SK-N-SH (cell line): Measurements from ENCODE around the gene TEKT1. TPM values are rescaled to one million over a fixed set of nuclear protein-coding genes. Genes with fewer than 3 reads are reported as not detected.

ENCODE experiments used
- CTCF ChIA-PET: fragments of 300-600, 350-600 bp; formaldehyde crosslinking; extraction: SDS; loops from one replicate; lab custom pipeline; 2021; lab: Yijun Ruan, JAX
- POLR2A ChIA-PET: fragments of 350-600 bp; sonication (Branson Sonifier 250); formaldehyde crosslinking; extraction: SDS; loops from one replicate; lab custom pipeline; 2020; ENCODE audit warnings: antibody characterized with exemption, inconsistent platforms; lab: Yijun Ruan, JAX
- DNase-seq: peaks from one replicate; pipeline ENCODE4 v3.0.0; 2012
- H2AFZ ChIP-seq: fragments of 200-600 bp; sonication (generic); 2 replicates; pipeline ENCODE4 v1.8.1; 2016; ENCODE audit warnings: antibody characterized with exemption, mild to moderate bottlenecking, low read depth
- H3F3A ChIP-seq: fragments of 200-600 bp; sonication (generic); replicated peaks from 2 replicates; pipeline ENCODE3; 2016; ENCODE audit warnings: antibody characterized with exemption, mild to moderate bottlenecking; ENCODE audit not compliant: insufficient read depth
- H3K27ac ChIP-seq, 2 experiments: fragments of 200-500 bp in 1 of 2; fragments of 200-600 bp in 1 of 2; sonication (Bioruptor generic) in 1 of 2; sonication (generic), shearing (Covaris generic) in 1 of 2; 2 replicates each; pipeline versions ENCODE4 v1.5.1 to v1.6.1; 2014 to 2016; ENCODE audit warnings: low read depth in 2 of 2, inconsistent platforms in 1 of 2, low read length in 1 of 2, mild to moderate bottlenecking in 1 of 2, mixed read lengths in 1 of 2
- H3K27me3 ChIP-seq: fragments of 200-600 bp; sonication (generic), shearing (Covaris generic); 2 replicates; pipeline ENCODE4 v1.6.1; 2016; ENCODE audit warnings: mixed run types; ENCODE audit not compliant: insufficient read depth
- H3K36me3 ChIP-seq, 2 experiments: fragments of 200-500 bp in 1 of 2; fragments of 200-600 bp in 1 of 2; sonication (Bioruptor generic) in 1 of 2; sonication (generic) in 1 of 2; replicated peaks in 1 of 2; 2 replicates each; pipeline versions ENCODE3 to v1.5.1; 2014 to 2016; ENCODE audit warnings: low read length in 1 of 2, mild to moderate bottlenecking in 1 of 2; ENCODE audit not compliant: insufficient read depth in 2 of 2, control insufficient read depth in 1 of 2
- H3K4me1 ChIP-seq, 2 experiments: fragments of 200-500 bp in 1 of 2; fragments of 200-600 bp in 1 of 2; sonication (Bioruptor generic) in 1 of 2; sonication (generic), shearing (Covaris generic) in 1 of 2; 2 replicates each; pipeline versions ENCODE4 v1.5.1 to v1.6.1; 2014 to 2016; ENCODE audit warnings: low read depth in 1 of 2, low read length in 1 of 2, mixed run types in 1 of 2; ENCODE audit not compliant: insufficient read depth in 2 of 2, control insufficient read depth in 1 of 2
- H3K4me2 ChIP-seq: fragments of 200-600 bp; sonication (generic), shearing (Covaris generic); 2 replicates; pipeline ENCODE4 v1.6.1; 2017; ENCODE audit warnings: mixed run types
- H3K4me3 ChIP-seq, 2 experiments: fragments of 200-500 bp in 1 of 2; fragments of 200-600 bp in 1 of 2; sonication (Bioruptor generic) in 1 of 2; sonication (generic), shearing (Covaris generic) in 1 of 2; 2 replicates each; pipeline versions ENCODE4 v1.5.1 to v1.8.1; 2014 to 2016; ENCODE audit warnings: low read depth in 2 of 2, inconsistent platforms in 1 of 2, low read length in 1 of 2, mild to moderate bottlenecking in 1 of 2, mixed read lengths in 1 of 2, moderate library complexity in 1 of 2
- H3K79me2 ChIP-seq: fragments of 200-600 bp; sonication (generic); 2 replicates; pipeline ENCODE4 v1.8.1; 2017; ENCODE audit warnings: mild to moderate bottlenecking; ENCODE audit not compliant: insufficient read depth
- H3K9ac ChIP-seq: fragments of 200-600 bp; sonication (generic); 2 replicates; pipeline ENCODE4 v1.6.1; 2017; ENCODE audit warnings: mixed run types
- H3K9me2 ChIP-seq: fragments of 200-600 bp; sonication (generic); 2 replicates; pipeline ENCODE4 v1.6.1; 2017; ENCODE audit warnings: mixed run types
- H3K9me3 ChIP-seq: fragments of 200-600 bp; sonication (generic); 2 replicates; pipeline ENCODE4 v1.6.1; 2017; ENCODE audit warnings: mixed run types, mild to moderate bottlenecking, moderate library complexity
- H4K20me1 ChIP-seq: fragments of 200-600 bp; sonication (generic); 2 replicates; pipeline ENCODE4 v1.6.1; 2017; ENCODE audit warnings: mild to moderate bottlenecking, mixed run types; ENCODE audit not compliant: insufficient read depth
- FOXM1 ChIP-seq: IDR thresholded peaks from 2 replicates; pipeline ENCODE4 v1.4.0; 2012; ENCODE audit warnings: low read depth, mild to moderate bottlenecking
- GABPA ChIP-seq: IDR thresholded peaks from 2 replicates; pipeline ENCODE4 v1.4.0; 2012; ENCODE audit warnings: low read depth, mild to moderate bottlenecking
- GATA2 ChIP-seq: sonication (generic); formaldehyde crosslinking; IDR thresholded peaks from 2 replicates; pipeline ENCODE4 v1.5.0; 2020; ENCODE audit warnings: mild to moderate bottlenecking, missing genetic modification reagents
- IRF3 ChIP-seq: fragments of 150-350 bp; IDR thresholded peaks from 2 replicates; pipeline ENCODE4 v1.6.1; 2016; ENCODE audit warnings: mild to moderate bottlenecking, low read depth, low read length
- JUND ChIP-seq: IDR thresholded peaks from 2 replicates; pipeline ENCODE4 v1.4.0; 2012
- MEF2A ChIP-seq: IDR thresholded peaks from 2 replicates; pipeline ENCODE4 v1.4.0; 2012; ENCODE audit warnings: low read depth, borderline replicate concordance
- NRF1 ChIP-seq: IDR thresholded peaks from 2 replicates; pipeline ENCODE4 v1.6.1; 2012; ENCODE audit warnings: low read depth, mild to moderate bottlenecking, low read length
- RAD21 ChIP-seq: IDR thresholded peaks from 2 replicates; pipeline ENCODE4 v1.6.1; 2012; ENCODE audit warnings: mild to moderate bottlenecking, low read length
- RFX5 ChIP-seq: IDR thresholded peaks from 2 replicates; pipeline ENCODE4 v1.6.1; 2012; ENCODE audit warnings: mild to moderate bottlenecking, improper control_type of control experiment, low read length
- RXRA ChIP-seq: IDR thresholded peaks from 2 replicates; pipeline ENCODE4 v1.4.0; 2012; ENCODE audit warnings: low read depth, mild to moderate bottlenecking, borderline replicate concordance
- SIN3A ChIP-seq: IDR thresholded peaks from 2 replicates; pipeline ENCODE4 v1.6.1; 2012; ENCODE audit warnings: low read depth, mild to moderate bottlenecking, low read length, moderate library complexity, borderline replicate concordance
- TCF12 ChIP-seq: IDR thresholded peaks from 2 replicates; pipeline ENCODE4 v1.4.0; 2012
- TEAD4 ChIP-seq: IDR thresholded peaks from 2 replicates; pipeline ENCODE4 v1.4.0; 2012; ENCODE audit warnings: mild to moderate bottlenecking, borderline replicate concordance; ENCODE audit not compliant: insufficient read depth
- USF2 ChIP-seq: fragments of 150-350 bp; IDR thresholded peaks from 2 replicates; pipeline ENCODE4 v1.6.1; 2017; ENCODE audit warnings: antibody characterized with exemption, low read length, low read depth, borderline replicate concordance
- ZBTB33 ChIP-seq: IDR thresholded peaks from 2 replicates; pipeline ENCODE4 v1.4.0; 2012; ENCODE audit warnings: low read depth, borderline replicate concordance
- WGBS: methylation state at CpG from one replicate; pipeline ENCODE4 v1.1.6; 2017; ENCODE audit warnings: low lambda C conversion rate; 5-methylcytosine and 5-hydroxymethylcytosine counted together
- polyA plus RNA-seq, 3 experiments: library from polyadenylated mRNA; depleted of rRNA; stranded (reverse); fragments of >200 nt; gene quantifications; 2 replicates each; pipeline ENCODE4 v1.2.3, GENCODE V29; 2012

The TEKT1 gene
- polyA plus RNA-seq, 1 of the 3 experiments (the other 2 are of a cell fraction) = not detected

GRCh38 chr17:6793748-6794493 is 37.6 kb downstream of the TEKT1 start:
- Histone ChIP-seq H3K4me1 (no peaks in the 10 kb centered on the region), H4K20me1 (no peaks in the 10 kb centered on the region), H3K27me3 (peaks cover 48% of the 10 kb centered on the region; the same call in 1 of the 2 replicates), H3K4me2 (no peak overlapping the region), H3K36me3 (no peaks in the 10 kb centered on the region), H3K27ac (no peak overlapping the region), H2AFZ (no peak overlapping the region), H3K79me2 (no peaks in the 10 kb centered on the region), H3K4me3 (no peak overlapping the region), H3F3A (no peaks in the 10 kb centered on the region), H3K9ac (no peak overlapping the region), H3K9me3 (no peaks in the 10 kb centered on the region), H3K9me2 (no peaks in the 10 kb centered on the region)
- WGBS = 8% methylated on average over 5 of the region's 5 CpGs
- POLR2A ChIA-PET = no interaction called here
- no peak for TF ChIP-seq TCF12
- TF ChIP-seq GATA2 = no peak
- TF ChIP-seq RFX5 = no peak
- TF ChIP-seq JUND = no peak
- TF ChIP-seq RAD21 = no peak
- no peak for TF ChIP-seq GABPA
- TF ChIP-seq FOXM1 = no peak
- TF ChIP-seq USF2 = no peak
- TF ChIP-seq SIN3A = no peak
- no peak for TF ChIP-seq TEAD4
- TF ChIP-seq RXRA = no peak
- no peak for TF ChIP-seq ZBTB33
- TF ChIP-seq IRF3 = no peak
- TF ChIP-seq NRF1 = no peak
- no peak for TF ChIP-seq MEF2A
- CTCF ChIA-PET = no interaction called here
- DNase-seq = no peak
